ENCODE data around the gene ATP2A1. TPM values are rescaled to one million over a fixed set of nuclear protein-coding genes. Genes with fewer than 3 reads are reported as not detected.

ATP2A1 gene
- total and polyA plus RNA-seq, 2 of the 13 experiments (the other 11 are each of a cell fraction or from before 2014, with no cell fraction given): 3.2 to 12.5 TPM

DNA sequence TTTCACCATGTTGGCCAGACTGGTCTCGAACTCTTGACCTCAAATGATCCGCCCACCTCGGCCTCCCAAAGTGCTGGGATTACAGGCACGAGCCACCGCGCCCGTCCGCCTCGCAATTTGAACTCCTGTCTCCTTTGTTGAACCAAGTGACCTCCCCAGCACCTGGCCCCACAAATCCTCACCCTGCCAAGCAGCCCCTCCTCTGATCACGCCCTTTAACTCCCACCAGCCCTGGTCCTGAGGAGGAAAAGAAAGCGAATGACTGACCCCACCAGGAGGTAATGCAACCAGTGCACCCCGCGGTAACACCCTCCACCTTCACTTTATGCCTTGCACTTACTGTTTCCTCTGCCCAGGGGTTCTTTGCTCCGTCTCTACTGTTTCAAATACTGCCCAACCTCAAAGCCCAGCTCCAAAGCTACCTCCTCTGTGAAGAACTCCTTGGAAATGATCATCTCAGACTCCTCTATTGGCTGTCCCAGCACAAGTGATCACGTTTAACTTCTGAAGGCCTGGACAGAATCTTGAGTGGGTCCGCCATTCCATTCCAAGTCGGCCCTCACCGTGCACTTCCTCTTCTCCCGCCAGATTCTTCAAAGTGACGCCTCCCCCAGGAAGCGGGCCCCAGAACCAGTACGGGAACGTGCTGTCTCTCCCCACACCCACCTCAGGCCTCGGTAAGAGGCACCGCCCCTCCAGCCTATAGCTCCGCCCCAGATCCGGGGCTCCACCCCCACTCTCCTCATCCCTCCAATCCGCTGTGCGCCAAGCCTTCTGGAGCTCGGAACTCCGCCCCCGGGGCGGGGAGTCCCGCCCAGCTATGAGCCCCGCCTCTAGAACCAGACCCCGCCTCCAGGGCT, 57.9 kb downstream of the ATP2A1 start (continued):
- TF ChIP-seq, protein P1, sequence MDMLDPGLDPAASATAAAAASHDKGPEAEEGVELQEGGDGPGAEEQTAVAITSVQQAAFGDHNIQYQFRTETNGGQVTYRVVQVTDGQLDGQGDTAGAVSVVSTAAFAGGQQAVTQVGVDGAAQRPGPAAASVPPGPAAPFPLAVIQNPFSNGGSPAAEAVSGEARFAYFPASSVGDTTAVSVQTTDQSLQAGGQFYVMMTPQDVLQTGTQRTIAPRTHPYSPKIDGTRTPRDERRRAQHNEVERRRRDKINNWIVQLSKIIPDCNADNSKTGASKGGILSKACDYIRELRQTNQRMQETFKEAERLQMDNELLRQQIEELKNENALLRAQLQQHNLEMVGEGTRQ (IDR thresholded peaks at IDR 0.05; ENCODE audit: low read depth, low read length): no peak
- TF ChIP-seq, protein P1 (CRISPR knock-in tag; IDR thresholded peaks at IDR 0.05; ENCODE audit: borderline replicate concordance): no peak
- TF ChIP-seq NR1H2 (CRISPR knock-in tag; IDR thresholded peaks at IDR 0.05; ENCODE audit: borderline replicate concordance, low read depth): no peak
- no peak for TF ChIP-seq MIER3 (CRISPR knock-in tag; IDR thresholded peaks at IDR 0.05; ENCODE audit: borderline replicate concordance)
- TF ChIP-seq, protein P2, sequence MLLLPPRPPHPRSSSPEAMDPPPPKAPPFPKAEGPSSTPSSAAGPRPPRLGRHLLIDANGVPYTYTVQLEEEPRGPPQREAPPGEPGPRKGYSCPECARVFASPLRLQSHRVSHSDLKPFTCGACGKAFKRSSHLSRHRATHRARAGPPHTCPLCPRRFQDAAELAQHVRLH (CRISPR knock-in tag; IDR thresholded peaks at IDR 0.05; ENCODE audit: borderline replicate concordance, low read depth): peak; percentile 62; the same call in 1 of the 2 replicates
- TF ChIP-seq ZNF337 (CRISPR knock-in tag; IDR thresholded peaks at IDR 0.05; ENCODE audit: borderline replicate concordance, low read depth): no peak
- no peak; the same call in 1 of the 2 replicates for TF ChIP-seq GPN1 (CRISPR knock-in tag; IDR thresholded peaks at IDR 0.05; ENCODE audit: borderline replicate concordance)
- no peak for TF ChIP-seq ZFP37 (CRISPR knock-in tag; IDR thresholded peaks at IDR 0.05; ENCODE audit: borderline replicate concordance)
- TF ChIP-seq, protein P3, sequence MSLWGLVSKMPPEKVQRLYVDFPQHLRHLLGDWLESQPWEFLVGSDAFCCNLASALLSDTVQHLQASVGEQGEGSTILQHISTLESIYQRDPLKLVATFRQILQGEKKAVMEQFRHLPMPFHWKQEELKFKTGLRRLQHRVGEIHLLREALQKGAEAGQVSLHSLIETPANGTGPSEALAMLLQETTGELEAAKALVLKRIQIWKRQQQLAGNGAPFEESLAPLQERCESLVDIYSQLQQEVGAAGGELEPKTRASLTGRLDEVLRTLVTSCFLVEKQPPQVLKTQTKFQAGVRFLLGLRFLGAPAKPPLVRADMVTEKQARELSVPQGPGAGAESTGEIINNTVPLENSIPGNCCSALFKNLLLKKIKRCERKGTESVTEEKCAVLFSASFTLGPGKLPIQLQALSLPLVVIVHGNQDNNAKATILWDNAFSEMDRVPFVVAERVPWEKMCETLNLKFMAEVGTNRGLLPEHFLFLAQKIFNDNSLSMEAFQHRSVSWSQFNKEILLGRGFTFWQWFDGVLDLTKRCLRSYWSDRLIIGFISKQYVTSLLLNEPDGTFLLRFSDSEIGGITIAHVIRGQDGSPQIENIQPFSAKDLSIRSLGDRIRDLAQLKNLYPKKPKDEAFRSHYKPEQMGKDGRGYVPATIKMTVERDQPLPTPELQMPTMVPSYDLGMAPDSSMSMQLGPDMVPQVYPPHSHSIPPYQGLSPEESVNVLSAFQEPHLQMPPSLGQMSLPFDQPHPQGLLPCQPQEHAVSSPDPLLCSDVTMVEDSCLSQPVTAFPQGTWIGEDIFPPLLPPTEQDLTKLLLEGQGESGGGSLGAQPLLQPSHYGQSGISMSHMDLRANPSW (CRISPR knock-in tag; IDR thresholded peaks at IDR 0.05; ENCODE audit: borderline replicate concordance): no peak; the same call in 1 of the 2 replicates
- TF ChIP-seq ZNF343 (CRISPR knock-in tag; IDR thresholded peaks at IDR 0.05): peak; percentile 82; the same call in 1 of the 2 replicates
- TF ChIP-seq CENPT (CRISPR knock-in tag; IDR thresholded peaks at IDR 0.05; ENCODE audit: low read depth): no peak
- peak; percentile 68 for TF ChIP-seq HDAC1 (CRISPR knock-in tag; IDR thresholded peaks at IDR 0.05)
- no peak for TF ChIP-seq KDM4B (CRISPR knock-in tag; IDR thresholded peaks at IDR 0.05)
- TF ChIP-seq ZNF572 (CRISPR knock-in tag; IDR thresholded peaks at IDR 0.05): no peak
- TF ChIP-seq, protein P4, sequence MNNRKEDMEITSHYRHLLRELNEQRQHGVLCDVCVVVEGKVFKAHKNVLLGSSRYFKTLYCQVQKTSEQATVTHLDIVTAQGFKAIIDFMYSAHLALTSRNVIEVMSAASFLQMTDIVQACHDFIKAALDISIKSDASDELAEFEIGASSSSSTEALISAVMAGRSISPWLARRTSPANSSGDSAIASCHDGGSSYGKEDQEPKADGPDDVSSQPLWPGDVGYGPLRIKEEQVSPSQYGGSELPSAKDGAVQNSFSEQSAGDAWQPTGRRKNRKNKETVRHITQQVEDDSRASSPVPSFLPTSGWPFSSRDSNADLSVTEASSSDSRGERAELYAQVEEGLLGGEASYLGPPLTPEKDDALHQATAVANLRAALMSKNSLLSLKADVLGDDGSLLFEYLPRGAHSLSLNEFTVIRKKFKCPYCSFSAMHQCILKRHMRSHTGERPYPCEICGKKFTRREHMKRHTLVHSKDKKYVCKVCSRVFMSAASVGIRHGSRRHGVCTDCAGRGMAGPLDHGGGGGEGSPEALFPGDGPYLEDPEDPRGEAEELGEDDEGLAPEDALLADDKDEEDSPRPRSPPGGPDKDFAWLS (CRISPR knock-in tag; IDR thresholded peaks at IDR 0.05; ENCODE audit: borderline replicate concordance): no peak
- TF ChIP-seq, protein P5, sequence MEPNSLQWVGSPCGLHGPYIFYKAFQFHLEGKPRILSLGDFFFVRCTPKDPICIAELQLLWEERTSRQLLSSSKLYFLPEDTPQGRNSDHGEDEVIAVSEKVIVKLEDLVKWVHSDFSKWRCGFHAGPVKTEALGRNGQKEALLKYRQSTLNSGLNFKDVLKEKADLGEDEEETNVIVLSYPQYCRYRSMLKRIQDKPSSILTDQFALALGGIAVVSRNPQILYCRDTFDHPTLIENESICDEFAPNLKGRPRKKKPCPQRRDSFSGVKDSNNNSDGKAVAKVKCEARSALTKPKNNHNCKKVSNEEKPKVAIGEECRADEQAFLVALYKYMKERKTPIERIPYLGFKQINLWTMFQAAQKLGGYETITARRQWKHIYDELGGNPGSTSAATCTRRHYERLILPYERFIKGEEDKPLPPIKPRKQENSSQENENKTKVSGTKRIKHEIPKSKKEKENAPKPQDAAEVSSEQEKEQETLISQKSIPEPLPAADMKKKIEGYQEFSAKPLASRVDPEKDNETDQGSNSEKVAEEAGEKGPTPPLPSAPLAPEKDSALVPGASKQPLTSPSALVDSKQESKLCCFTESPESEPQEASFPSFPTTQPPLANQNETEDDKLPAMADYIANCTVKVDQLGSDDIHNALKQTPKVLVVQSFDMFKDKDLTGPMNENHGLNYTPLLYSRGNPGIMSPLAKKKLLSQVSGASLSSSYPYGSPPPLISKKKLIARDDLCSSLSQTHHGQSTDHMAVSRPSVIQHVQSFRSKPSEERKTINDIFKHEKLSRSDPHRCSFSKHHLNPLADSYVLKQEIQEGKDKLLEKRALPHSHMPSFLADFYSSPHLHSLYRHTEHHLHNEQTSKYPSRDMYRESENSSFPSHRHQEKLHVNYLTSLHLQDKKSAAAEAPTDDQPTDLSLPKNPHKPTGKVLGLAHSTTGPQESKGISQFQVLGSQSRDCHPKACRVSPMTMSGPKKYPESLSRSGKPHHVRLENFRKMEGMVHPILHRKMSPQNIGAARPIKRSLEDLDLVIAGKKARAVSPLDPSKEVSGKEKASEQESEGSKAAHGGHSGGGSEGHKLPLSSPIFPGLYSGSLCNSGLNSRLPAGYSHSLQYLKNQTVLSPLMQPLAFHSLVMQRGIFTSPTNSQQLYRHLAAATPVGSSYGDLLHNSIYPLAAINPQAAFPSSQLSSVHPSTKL (CRISPR knock-in tag; IDR thresholded peaks at IDR 0.05): no peak
- no peak for TF ChIP-seq JDP2 (CRISPR knock-in tag; IDR thresholded peaks at IDR 0.05; ENCODE audit: borderline replicate concordance)
- no peak for TF ChIP-seq ZNF335 (CRISPR knock-in tag; IDR thresholded peaks at IDR 0.05)

Data from HepG2 (cell line).